ENCODE measurements around the gene TRIM15. TPM values are rescaled to one million over a fixed set of nuclear protein-coding genes. Genes with fewer than 3 reads are reported as not detected.

The TRIM15 gene
- total RNA-seq, 1 donor from 2014 or later: not detected

DNA sequence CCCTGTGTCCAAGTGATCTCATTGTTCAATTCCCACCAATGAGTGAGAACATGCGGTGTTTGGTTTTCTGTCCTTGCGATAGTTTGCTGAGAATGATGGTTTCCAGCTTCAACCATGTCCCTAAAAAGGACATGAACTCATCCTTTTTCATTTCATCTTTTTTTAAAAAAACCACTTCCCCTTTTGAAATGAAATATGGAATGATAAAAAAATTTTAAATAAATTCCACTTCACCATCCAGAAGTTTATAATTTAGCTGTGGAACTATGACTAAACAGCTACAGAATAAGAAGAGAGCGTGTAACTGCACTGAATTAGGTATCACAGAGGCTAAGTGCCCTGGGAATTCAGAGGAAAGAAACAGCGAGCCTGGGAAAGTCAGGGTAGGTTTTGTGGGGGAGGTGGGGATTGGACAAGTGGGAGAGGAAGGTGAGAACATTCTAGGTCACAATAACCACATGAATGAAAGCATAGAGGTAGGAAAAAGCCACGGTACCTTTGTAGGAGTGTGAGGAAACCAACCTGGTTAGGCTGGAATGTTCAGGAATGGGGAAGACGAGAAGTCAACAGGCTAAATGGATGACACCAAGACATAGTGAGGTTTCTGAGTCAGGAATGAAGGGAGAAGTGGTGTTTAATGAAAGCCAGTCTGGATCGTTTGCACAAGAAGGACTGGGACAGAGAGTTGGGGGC is 13.3 kb upstream of the TRIM15 start:
- Mint-ChIP-seq H3K36me3 (ENCODE audit: low read depth) (no peaks in the 10 kb centered on the region), H3K4me1 (no peaks in the 10 kb centered on the region), H3K27ac (ENCODE audit: unreplicated experiment) (no peak overlapping the region), H3K4me3 (no peak overlapping the region), H3K9me3 (no peaks in the 10 kb centered on the region), H3K27me3 (ENCODE audit: low read depth) (peaks cover 62% of the 10 kb centered on the region)
- TF ChIP-seq, protein P1, sequence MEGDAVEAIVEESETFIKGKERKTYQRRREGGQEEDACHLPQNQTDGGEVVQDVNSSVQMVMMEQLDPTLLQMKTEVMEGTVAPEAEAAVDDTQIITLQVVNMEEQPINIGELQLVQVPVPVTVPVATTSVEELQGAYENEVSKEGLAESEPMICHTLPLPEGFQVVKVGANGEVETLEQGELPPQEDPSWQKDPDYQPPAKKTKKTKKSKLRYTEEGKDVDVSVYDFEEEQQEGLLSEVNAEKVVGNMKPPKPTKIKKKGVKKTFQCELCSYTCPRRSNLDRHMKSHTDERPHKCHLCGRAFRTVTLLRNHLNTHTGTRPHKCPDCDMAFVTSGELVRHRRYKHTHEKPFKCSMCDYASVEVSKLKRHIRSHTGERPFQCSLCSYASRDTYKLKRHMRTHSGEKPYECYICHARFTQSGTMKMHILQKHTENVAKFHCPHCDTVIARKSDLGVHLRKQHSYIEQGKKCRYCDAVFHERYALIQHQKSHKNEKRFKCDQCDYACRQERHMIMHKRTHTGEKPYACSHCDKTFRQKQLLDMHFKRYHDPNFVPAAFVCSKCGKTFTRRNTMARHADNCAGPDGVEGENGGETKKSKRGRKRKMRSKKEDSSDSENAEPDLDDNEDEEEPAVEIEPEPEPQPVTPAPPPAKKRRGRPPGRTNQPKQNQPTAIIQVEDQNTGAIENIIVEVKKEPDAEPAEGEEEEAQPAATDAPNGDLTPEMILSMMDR (conservative IDR thresholded peaks at IDR 0.05): no peak
- DNase-seq (ENCODE audit: low read depth, low spot score): no peak

DNA sequence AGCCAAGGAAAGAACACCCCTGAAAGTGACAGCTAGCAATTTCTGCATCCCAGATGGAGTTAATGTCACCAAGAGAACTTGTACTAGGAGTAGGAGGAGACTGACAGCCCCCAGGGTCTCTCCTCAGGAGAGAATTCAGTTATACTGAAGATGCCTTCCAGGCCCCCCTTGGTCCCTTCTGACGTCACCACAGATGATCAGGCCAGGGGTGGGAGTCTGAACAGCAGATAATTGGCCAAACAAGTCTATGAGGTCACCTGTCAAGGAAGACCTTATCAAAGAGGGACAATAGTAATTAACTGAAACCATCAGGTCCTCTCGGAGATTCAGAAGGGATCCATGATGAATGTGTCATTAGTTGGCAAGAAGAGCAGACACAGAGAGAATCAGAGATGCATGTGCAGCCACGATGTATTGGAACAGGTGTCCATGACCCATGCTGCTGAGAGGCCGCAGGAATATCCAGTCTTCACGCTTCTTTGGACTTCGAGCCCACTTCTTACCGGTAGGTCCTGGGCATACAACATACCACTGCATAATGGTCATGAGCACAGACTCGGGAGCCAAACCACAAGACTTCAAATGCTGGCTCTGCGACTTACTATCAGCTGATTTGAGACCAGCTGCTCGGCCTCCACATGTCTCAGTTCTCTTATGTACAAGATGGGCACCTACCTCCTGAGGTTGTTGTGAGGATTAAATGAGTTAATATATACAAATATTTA is 12.5 kb upstream of the TRIM15 start:
- H3K27ac Mint-ChIP-seq (ENCODE audit: unreplicated experiment): no peak overlapping the region
- DNase-seq (ENCODE audit: low read depth, low spot score): no peak
- no peaks in the 10 kb centered on the region for H3K9me3 Mint-ChIP-seq
- H3K27me3 Mint-ChIP-seq (ENCODE audit: low read depth): peaks cover 61% of the 10 kb centered on the region
- no peaks in the 10 kb centered on the region for H3K4me1 Mint-ChIP-seq
- TF ChIP-seq, protein P1 (conservative IDR thresholded peaks at IDR 0.05): no peak
- H3K4me3 Mint-ChIP-seq: no peak overlapping the region
- no peaks in the 10 kb centered on the region for H3K36me3 Mint-ChIP-seq (ENCODE audit: low read depth)

DNA sequence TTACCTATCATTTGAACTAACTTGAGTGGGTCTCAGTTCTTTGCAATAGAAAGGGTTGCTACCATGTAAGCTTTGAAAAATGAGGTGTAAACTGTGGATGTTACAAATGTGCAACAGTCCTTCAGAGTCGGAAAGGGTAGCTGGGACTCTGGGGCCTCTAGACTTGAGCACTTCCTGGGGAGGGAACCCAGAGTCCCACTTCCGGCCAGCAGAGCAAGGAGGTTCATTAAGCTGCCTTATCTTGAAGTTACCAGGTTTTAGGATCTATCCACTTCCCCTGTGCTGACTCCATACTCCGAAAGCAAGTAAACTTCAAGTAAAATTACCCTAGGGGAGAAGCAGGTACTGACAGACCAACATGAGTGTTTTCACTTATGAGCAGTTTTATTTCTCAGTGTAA is 11.8 kb upstream of the TRIM15 start:
- no peak for DNase-seq (ENCODE audit: low read depth, low spot score)
- Mint-ChIP-seq H3K27ac (ENCODE audit: unreplicated experiment) (no peak overlapping the region), H3K27me3 (ENCODE audit: low read depth) (peaks cover 67% of the 10 kb centered on the region), H3K36me3 (ENCODE audit: low read depth) (no peaks in the 10 kb centered on the region), H3K4me3 (no peak overlapping the region), H3K9me3 (no peaks in the 10 kb centered on the region), H3K4me1 (no peaks in the 10 kb centered on the region)
- TF ChIP-seq, protein P1 (conservative IDR thresholded peaks at IDR 0.05): no peak

DNA sequence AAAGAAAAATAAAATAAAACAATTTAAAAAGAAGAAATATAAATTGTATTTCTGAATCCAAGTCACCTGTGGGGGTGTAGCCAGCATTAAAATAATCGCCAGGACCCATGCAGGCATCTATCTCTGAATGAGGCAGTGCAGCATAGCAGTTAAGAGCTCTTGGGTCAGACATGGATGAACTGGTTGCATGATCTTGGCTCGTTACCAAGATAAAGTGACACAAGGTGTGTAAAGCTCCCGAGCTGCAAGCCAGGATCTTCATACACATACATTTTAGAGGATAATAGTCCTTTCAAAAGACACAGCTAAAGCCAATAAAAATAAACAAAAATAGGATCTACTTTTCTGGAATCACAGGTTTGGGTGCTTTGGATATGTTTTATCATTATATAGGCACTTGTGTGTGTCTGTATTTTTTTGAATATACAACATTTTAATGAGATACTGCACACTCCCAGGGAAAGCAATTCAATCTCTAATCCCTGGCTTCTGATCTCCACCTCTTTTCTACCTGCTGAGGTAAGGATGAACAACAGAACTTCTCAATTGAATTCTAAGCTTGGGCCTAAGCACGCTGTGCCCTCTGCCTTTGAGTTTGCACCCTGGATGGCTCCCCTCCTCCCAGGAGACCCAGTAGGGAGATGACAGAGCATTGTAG is 11.2 kb upstream of the TRIM15 start:
- Mint-ChIP-seq H3K4me1 (no peaks in the 10 kb centered on the region), H3K4me3 (no peak overlapping the region), H3K27ac (ENCODE audit: unreplicated experiment) (no peak overlapping the region), H3K9me3 (no peaks in the 10 kb centered on the region), H3K27me3 (ENCODE audit: low read depth) (peaks cover 73% of the 10 kb centered on the region), H3K36me3 (ENCODE audit: low read depth) (no peaks in the 10 kb centered on the region)
- no peak for DNase-seq (ENCODE audit: low read depth, low spot score)
- TF ChIP-seq, protein P1 (conservative IDR thresholded peaks at IDR 0.05): no peak

DNA sequence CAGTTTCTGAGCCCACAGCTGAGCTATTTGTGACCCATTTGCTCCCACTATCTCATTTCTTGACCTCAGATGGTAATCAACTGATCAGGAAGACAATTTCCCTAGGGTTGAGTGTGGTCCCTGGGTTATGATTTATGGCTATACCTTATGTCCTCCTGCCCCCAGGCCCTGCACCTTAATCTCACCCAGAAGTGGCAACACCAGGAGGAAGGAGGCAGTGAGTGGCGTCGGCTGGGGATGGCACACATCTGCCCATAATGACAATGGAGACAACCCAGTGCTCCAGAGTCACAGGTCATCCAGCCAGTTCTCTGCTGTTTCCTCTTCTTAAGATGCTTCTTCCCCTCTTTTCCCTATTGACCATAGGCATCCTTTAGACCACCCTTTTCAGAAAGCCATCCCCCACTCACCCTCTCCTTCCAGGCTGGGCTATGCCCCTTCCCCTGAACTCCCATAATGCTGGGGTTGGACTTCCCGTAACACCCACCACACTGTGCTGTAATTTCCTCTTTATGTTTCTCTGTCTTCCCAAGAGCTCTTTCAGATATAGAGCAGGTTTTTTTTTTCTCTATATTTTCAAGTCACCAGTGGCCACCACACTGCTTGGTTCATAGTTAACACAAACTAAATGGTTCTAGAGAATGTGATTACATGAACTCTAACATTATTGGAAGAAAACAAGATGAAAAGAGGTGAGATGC is 10.3 kb upstream of the TRIM15 start:
- TF ChIP-seq, protein P1 (conservative IDR thresholded peaks at IDR 0.05): no peak
- Mint-ChIP-seq H3K36me3 (ENCODE audit: low read depth) (no peaks in the 10 kb centered on the region), H3K27me3 (ENCODE audit: low read depth) (peaks cover 72% of the 10 kb centered on the region), H3K27ac (ENCODE audit: unreplicated experiment) (no peak overlapping the region), H3K9me3 (no peaks in the 10 kb centered on the region), H3K4me1 (no peaks in the 10 kb centered on the region), H3K4me3 (no peak overlapping the region)
- DNase-seq (ENCODE audit: low read depth, low spot score): no peak
